ENCODE results near the gene PTPN22.

The PTPN22 gene

DNA sequence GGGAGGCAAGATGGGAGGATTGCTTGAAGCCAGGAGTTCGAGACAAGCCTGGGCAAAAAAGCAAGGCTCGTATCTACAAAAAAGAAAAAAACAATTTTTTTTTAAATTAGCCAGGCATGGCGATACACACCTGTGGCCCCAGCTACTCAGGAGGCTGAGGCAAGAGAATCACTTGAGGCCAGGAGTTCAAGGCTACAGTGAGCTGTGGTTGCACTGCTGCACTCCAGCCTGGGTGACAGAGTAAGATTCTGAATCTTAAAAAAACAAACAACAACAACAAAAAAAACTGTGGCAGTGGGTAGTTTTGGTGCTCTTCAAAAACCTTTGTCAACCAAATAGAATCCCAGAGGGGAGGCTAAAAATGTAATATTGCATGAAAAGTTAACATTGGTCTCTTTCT lies 734 bp downstream of the PTPN22 start:
- Histone ChIP-seq H3K9me3 (ENCODE audit: insufficient read depth, low read depth, low read length) (no peaks in the 10 kb centered on the region), H3K79me2 (ENCODE audit: insufficient read depth, low read length) (peaks cover 47% of the 10 kb centered on the region), H3K9me2 (replicated peaks; ENCODE audit: low read depth, low read length) (no peaks in the 10 kb centered on the region), H3K9ac (ENCODE audit: low read depth, low read length, poor library complexity, severe bottlenecking) (peak overlapping the region; percentile 86), H3K4me3 (ENCODE audit: low read length, poor library complexity, severe bottlenecking) (peak overlapping the region; percentile 77), H3K4me1 (ENCODE audit: insufficient read depth, low read length, poor library complexity, severe bottlenecking) (peaks cover 77% of the 10 kb centered on the region), H4K20me1 (ENCODE audit: insufficient read depth, low read length, poor library complexity, severe bottlenecking) (no peaks in the 10 kb centered on the region), H2AFZ (ENCODE audit: low read length) (no peak overlapping the region), H3F3A (ENCODE audit: low read depth) (0 out of 2 replicates have a peak, but pooled peaks cover 2% of the 10 kb centered on the region), H3K27me3 (ENCODE audit: insufficient read depth, low read length, poor library complexity, severe bottlenecking) (no peaks in the 10 kb centered on the region), H3K4me2 (ENCODE audit: low read depth, low read length, poor library complexity, severe bottlenecking) (peak overlapping the region; percentile 72), H3K36me3 (ENCODE audit: insufficient read depth, low read length) (no peaks in the 10 kb centered on the region)
- TF ChIP-seq EZH2phosphoT487 (IDR thresholded peaks at IDR 0.05; ENCODE audit: borderline replicate concordance) (no peak), CTCF (conservative IDR thresholded peaks at IDR 0.05; ENCODE audit: low read length) (no peak)

GRCh38 chr1:113868387-113869083 lies 3.0 kb downstream of the PTPN22 start:
- Histone ChIP-seq H3K9me3 (ENCODE audit: insufficient read depth, low read depth, low read length) (no peaks in the 10 kb centered on the region), H3K79me2 (ENCODE audit: insufficient read depth, low read length) (peaks cover 64% of the 10 kb centered on the region), H3K9ac (ENCODE audit: low read depth, low read length, poor library complexity, severe bottlenecking) (no peak overlapping the region), H3K36me3 (ENCODE audit: insufficient read depth, low read length) (no peaks in the 10 kb centered on the region), H3F3A (ENCODE audit: low read depth) (0 out of 2 replicates have a peak, but pooled peaks cover 2% of the 10 kb centered on the region), H4K20me1 (ENCODE audit: insufficient read depth, low read length, poor library complexity, severe bottlenecking) (no peaks in the 10 kb centered on the region), H3K4me2 (ENCODE audit: low read depth, low read length, poor library complexity, severe bottlenecking) (peak overlapping the region; percentile 72), H3K27me3 (ENCODE audit: insufficient read depth, low read length, poor library complexity, severe bottlenecking) (no peaks in the 10 kb centered on the region), H2AFZ (ENCODE audit: low read length) (no peak overlapping the region), H3K4me3 (ENCODE audit: low read length, poor library complexity, severe bottlenecking) (peak overlapping the region; percentile 77), H3K9me2 (replicated peaks; ENCODE audit: low read depth, low read length) (no peaks in the 10 kb centered on the region), H3K4me1 (ENCODE audit: insufficient read depth, low read length, poor library complexity, severe bottlenecking) (peaks cover 64% of the 10 kb centered on the region)
- no peak for TF ChIP-seq EZH2phosphoT487 (IDR thresholded peaks at IDR 0.05; ENCODE audit: borderline replicate concordance)
- no peak for TF ChIP-seq CTCF (conservative IDR thresholded peaks at IDR 0.05; ENCODE audit: low read length)

GRCh38 chr1:113861641-113862040 lies 9.9 kb downstream of the PTPN22 start:
- Histone ChIP-seq H3F3A (ENCODE audit: low read depth) (no peaks in the 10 kb centered on the region), H4K20me1 (ENCODE audit: insufficient read depth, low read length, poor library complexity, severe bottlenecking) (no peaks in the 10 kb centered on the region), H3K9me3 (ENCODE audit: insufficient read depth, low read depth, low read length) (no peaks in the 10 kb centered on the region), H3K27me3 (ENCODE audit: insufficient read depth, low read length, poor library complexity, severe bottlenecking) (no peaks in the 10 kb centered on the region), H3K9me2 (replicated peaks; ENCODE audit: low read depth, low read length) (no peaks in the 10 kb centered on the region), H3K4me2 (ENCODE audit: low read depth, low read length, poor library complexity, severe bottlenecking) (no peak overlapping the region), H3K9ac (ENCODE audit: low read depth, low read length, poor library complexity, severe bottlenecking) (no peak overlapping the region), H3K79me2 (ENCODE audit: insufficient read depth, low read length) (peaks cover 26% of the 10 kb centered on the region; the same call in 1 of the 2 replicates), H3K4me3 (ENCODE audit: low read length, poor library complexity, severe bottlenecking) (no peak overlapping the region), H3K36me3 (ENCODE audit: insufficient read depth, low read length) (peaks cover 21% of the 10 kb centered on the region), H3K4me1 (ENCODE audit: insufficient read depth, low read length, poor library complexity, severe bottlenecking) (peaks cover 6% of the 10 kb centered on the region), H2AFZ (ENCODE audit: low read length) (no peak overlapping the region)
- TF ChIP-seq CTCF (conservative IDR thresholded peaks at IDR 0.05; ENCODE audit: low read length) = no peak
- no peak for TF ChIP-seq EZH2phosphoT487 (IDR thresholded peaks at IDR 0.05; ENCODE audit: borderline replicate concordance)
